Measurements from ENCODE around the gene RFX4. TPM values are rescaled to one million over a fixed set of nuclear protein-coding genes. Genes with fewer than 3 reads are reported as not detected.

RFX4 gene
- total and polyA plus RNA-seq, 2 of the 8 experiments (the other 6 are each of a cell fraction or from before 2014, with no cell fraction given) = 0.06 TPM; not detected in 1

GRCh38 chr12:106586803-106587684 is 4.2 kb downstream of the RFX4 start:
- ChIA-PET CTCF (ENCODE audit: partially characterized antibody) (interaction anchor here (1.0 to 1.1 kb wide), 3 partner anchors 8 to 31 kb away, joined by 3 to 4 read pairs (median 3); no protein-coding TSS in a partner anchor), POLR2A (ENCODE audit: partially characterized antibody) (interaction anchor here (0.6 kb wide), 1 partner anchor 215 kb away, joined by 5 read pairs; no protein-coding TSS in a partner anchor)
- Histone ChIP-seq H3K18ac (ENCODE audit: extremely low read depth, low read length) (0 out of 2 replicates have a peak overlapping the region, but pooled peaks have one; percentile 14), H2BK12ac (ENCODE audit: low read depth, low read length) (no peak overlapping the region), H3K56ac (replicated peaks; ENCODE audit: insufficient read length, low read depth, low read length) (peak overlapping the region; percentile 10), H3K23me2 (ENCODE audit: low read depth, low read length) (peaks cover 27% of the 10 kb centered on the region; the same call in 1 of the 2 replicates), H3K4me2 (ENCODE audit: insufficient read depth in 1 of 2, low read depth in 2 of 2, low read length in 2 of 2) (peak overlapping the region; percentile 88 to 90), H4K20me1 (replicated peaks in 1 of 2; ENCODE audit: control insufficient read depth in 1 of 2, insufficient read depth in 2 of 2, low read length in 2 of 2) (peaks cover 8 to 20% of the 10 kb centered on the region in 2 experiments), H2BK20ac (ENCODE audit: low read length) (no peak overlapping the region), H4K91ac (replicated peaks; ENCODE audit: insufficient read length, low read length) (no peak overlapping the region), H4K8ac (ENCODE audit: extremely low read depth, insufficient read depth, low read length) (no peak overlapping the region), H3K4me1 (replicated peaks in 1 of 4; ENCODE audit: control insufficient read depth in 3 of 4, insufficient read depth in 4 of 4, low read length in 3 of 4) (peaks cover 7 to 25% (median 16%) of the 10 kb centered on the region in 4 experiments), H3K79me2 (ENCODE audit: control insufficient read depth in 1 of 2, insufficient read depth in 2 of 2, low read length in 2 of 2) (no peaks in the 10 kb centered on the region), H3K14ac (ENCODE audit: insufficient read length) (no peak overlapping the region), H2AK5ac (ENCODE audit: low read depth, low read length) (no peak overlapping the region), H3K27me3 (replicated peaks in 1 of 4; ENCODE audit: control insufficient read depth in 3 of 4, extremely low read depth in 1 of 4, insufficient read depth in 3 of 4, low read length in 3 of 4) (peaks cover 69 to 85% (median 78%) of the 10 kb centered on the region in 4 experiments), H3K36me3 (ENCODE audit: control insufficient read depth in 2 of 4, insufficient read depth in 4 of 4, low read length in 3 of 4) (no peaks in the 10 kb centered on the region; a peak in 1 of 8 replicates), H4K5ac (ENCODE audit: insufficient read length, low read depth, low read length) (no peak overlapping the region), H3K4ac (replicated peaks; ENCODE audit: insufficient read length, low read depth, low read length) (no peak overlapping the region), H2BK120ac (replicated peaks; ENCODE audit: low read depth, low read length) (no peak overlapping the region), H3K79me1 (ENCODE audit: low read depth, low read length) (no peaks in the 10 kb centered on the region), H2BK15ac (ENCODE audit: low read length) (no peak overlapping the region), H3K23ac (ENCODE audit: insufficient read length) (no peak overlapping the region), H2AFZ (ENCODE audit: low read length) (no peak overlapping the region), H3K27ac (ENCODE audit: low read depth, low read length) (no peak overlapping the region), H3K4me3 (ENCODE audit: extremely low read depth in 1 of 4, insufficient read depth in 2 of 4, low read depth in 3 of 4, low read length in 4 of 4) (peak overlapping the region; percentile 13 to 72 (median 46)), H3K9me3 (ENCODE audit: insufficient read depth in 2 of 2, low read depth in 1 of 2, low read length in 1 of 2) (no peaks in the 10 kb centered on the region), H2BK5ac (ENCODE audit: low read depth, low read length) (no peak overlapping the region), H3K9ac (replicated peaks in 1 of 4; ENCODE audit: extremely low read depth in 1 of 4, low read depth in 3 of 4, low read length in 3 of 4) (no peak overlapping the region; a peak in 1 of 7 replicates)
- DNase-seq (ENCODE audit: low read depth in 1 of 2, low spot score in 2 of 2) (peak in 1 of 2 experiments; percentile 77), FAIRE-seq (no peak)
- 1% methylated on average over 53 of the region's 62 CpGs; no CpG with 5 or more reads in 1 of the 2 experiments for WGBS, 2 experiments (ENCODE audit: extremely low coverage in 1 of 2, insufficient coverage in 1 of 2, insufficient read length in 1 of 2, insufficient replicate concordance in 2 of 2, low coverage in 1 of 2, low lambda C conversion rate in 2 of 2, missing lambda C conversion rate in 1 of 2)
- 0 out of 4 replicates have a peak, but pooled peaks of 1 of the 2 experiments have one; percentile 33 for TF ChIP-seq HDAC2 (IDR thresholded peaks at IDR 0.05; ENCODE audit: borderline replicate concordance in 1 of 2, low read depth in 2 of 2, low read length in 2 of 2)
- peak; percentile 70; the same call in 1 of the 2 replicates for TF ChIP-seq RBBP5 (IDR thresholded peaks at IDR 0.05; ENCODE audit: borderline replicate concordance, low read depth, low read length)
- peak in 1 of 2 experiments; percentile 10; a peak in 1 of 4 replicates for TF ChIP-seq RAD21 (IDR thresholded peaks at IDR 0.05 in 1 of 2, conservative IDR thresholded peaks at IDR 0.05 in 1 of 2; ENCODE audit: low read depth in 2 of 2, low read length in 2 of 2)
- no peak for TF ChIP-seq ATF2 (IDR thresholded peaks at IDR 0.05; ENCODE audit: low read length)
- TF ChIP-seq E2F6 (IDR thresholded peaks at IDR 0.05) = peak; percentile 79
- TF ChIP-seq CBX8 (IDR thresholded peaks at IDR 0.05; ENCODE audit: borderline replicate concordance, low read depth, low read length) = 0 out of 2 replicates have a peak, but pooled peaks have one; percentile 23
